ENCODE measurements around the gene SMURF1. TPM values are rescaled to one million over a fixed set of nuclear protein-coding genes. Genes with fewer than 3 reads are reported as not detected.

Gene SMURF1
- total and polyA plus RNA-seq, 2 of the 8 experiments (the other 6 are each of a cell fraction or from before 2014, with no cell fraction given), result 9.6 to 24.5 TPM

GRCh38 chr7:99008921-99009530 is 134.9 kb downstream of the SMURF1 start (continued):
- no peak for TF ChIP-seq CHD7 (IDR thresholded peaks at IDR 0.05; ENCODE audit: insufficient replicate concordance, low read length)

All from H1 (cell line).